ENCODE measurements around the gene BMP8B.
"Not testable (repeated sequence)": the region's sequence is repeated elsewhere in the genome, so short reads cannot be mapped to it uniquely, and the experiment has no call there.

BMP8B gene

DNA sequence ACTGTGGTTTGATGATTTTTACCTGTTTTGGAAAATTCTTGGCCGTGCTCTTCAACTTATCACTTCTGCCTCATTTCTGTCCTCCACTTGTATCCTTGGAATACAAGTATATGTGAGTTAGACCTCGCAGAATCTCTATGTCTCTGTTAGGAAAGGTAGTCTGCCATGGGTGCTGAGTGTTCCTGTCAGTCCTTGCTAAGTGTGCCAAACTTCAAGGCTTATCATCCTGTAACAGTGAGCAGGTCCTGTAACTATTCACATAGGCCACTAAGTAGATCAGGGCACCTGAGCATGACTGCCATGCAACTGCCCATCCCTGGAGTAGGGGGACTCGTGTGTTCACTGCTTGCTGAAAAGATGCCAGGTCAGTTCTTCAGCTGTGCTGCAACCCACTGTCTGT lies 24.2 kb upstream of the BMP8B start:
- DNase-seq (ENCODE audit: low read depth), result no peak

DNA sequence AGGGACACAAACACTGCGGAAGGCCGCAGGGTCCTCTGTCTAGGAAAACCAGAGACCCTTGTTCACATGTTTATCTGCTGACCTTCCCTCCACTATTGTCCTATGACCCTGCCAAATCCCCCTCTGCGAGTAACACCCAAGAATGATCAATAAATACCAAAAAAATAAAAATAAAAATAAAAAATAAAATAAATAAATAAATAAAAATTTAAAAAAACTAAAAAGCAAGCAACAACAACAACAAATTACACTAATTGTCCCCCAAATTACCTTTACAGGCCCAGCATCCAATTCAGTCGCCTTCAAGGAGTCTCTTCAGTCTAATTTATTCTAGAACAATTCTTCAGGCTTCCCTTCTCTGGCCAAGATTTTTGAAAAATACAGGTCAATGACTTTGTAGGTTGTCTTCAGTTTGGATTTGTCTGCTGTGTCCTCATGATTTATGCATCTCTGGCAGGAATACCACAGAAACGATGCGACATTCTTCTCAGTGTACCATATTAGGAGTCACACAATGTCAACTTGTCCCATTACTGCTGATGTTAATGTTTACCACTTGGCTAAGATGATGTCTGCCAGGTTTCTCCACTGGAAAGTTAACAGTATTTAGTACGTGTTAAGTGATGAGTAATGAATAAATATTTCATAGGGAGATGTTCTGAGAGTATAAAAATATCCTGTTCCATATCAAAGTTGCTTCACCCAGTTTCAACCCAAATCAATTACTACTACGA lies 20.3 kb upstream of the BMP8B start:
- no peak for DNase-seq (ENCODE audit: low read depth)

DNA sequence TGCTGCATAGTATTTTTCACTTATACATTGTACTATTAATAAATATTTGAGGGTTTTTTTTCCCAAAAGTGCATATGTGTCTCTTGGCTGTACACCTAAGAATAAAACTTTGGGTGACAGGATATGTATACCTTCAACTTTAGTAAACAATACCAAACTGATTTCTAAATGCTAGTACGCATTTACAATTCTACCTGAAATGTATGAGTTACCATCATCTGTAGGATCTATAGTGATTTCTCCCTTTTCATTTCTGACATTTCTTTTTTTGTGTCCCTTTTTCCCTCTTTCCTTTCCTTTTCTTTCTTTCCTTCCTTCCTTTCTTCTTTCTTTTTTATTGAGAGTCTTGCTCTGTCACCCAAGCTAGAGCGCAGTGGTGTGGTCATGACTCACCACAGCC lies 16.7 kb upstream of the BMP8B start:
- no peak for DNase-seq (ENCODE audit: low read depth)

DNA sequence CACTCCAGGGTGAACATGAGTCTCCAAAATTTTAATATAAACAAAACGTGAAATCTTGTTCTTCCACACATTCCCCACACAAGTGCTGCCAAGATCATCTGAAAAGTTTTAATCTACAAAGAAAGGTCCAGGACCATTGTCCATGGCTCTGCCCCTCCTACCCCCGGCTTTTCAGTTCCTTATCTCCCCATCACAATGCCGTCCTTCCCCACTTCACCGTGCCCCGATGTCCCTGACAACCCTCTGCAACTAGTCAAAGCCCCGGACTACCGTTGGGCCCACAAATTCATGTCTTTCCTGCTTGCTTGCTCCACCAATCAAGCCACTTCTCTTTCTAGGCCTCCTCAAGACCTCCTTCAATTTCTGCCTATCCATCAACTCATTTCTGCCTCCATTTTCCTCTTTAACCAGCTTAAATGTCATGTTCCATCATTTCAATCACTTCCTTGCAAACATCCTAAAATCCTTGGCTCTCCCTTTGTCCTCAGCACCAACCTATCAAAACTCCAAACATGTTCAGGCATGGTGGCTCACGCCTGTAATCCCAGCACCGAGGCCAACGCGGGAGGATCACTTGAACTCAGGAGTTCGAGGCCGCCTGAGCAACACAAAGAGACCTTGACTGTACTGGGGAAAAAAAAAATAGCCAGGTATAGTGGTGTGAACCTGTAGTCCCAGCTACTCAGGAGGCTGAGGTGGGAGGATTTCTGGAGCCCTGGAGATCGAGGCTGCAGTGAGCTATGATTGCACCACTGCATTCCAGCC lies 14.0 kb upstream of the BMP8B start:
- DNase-seq (ENCODE audit: low read depth), result no peak

DNA sequence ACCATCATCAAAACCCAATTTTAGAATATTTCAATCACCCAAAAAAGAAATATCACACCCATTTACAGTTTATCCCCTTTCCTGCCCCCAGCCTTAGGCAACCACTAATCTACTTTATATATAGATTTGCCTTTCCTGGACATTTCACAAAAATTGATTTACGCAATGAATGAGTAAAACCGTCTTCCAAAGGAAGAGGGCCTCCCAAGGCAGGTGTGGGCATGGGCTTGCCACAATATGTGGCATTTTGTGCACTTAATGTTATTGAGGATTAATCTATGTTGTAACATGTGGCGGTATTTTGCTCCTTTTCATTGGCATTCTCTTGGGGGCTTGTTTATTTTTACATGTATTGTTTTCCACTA lies 11.8 kb upstream of the BMP8B start:
- DNase-seq (ENCODE audit: low read depth), result no peak

DNA sequence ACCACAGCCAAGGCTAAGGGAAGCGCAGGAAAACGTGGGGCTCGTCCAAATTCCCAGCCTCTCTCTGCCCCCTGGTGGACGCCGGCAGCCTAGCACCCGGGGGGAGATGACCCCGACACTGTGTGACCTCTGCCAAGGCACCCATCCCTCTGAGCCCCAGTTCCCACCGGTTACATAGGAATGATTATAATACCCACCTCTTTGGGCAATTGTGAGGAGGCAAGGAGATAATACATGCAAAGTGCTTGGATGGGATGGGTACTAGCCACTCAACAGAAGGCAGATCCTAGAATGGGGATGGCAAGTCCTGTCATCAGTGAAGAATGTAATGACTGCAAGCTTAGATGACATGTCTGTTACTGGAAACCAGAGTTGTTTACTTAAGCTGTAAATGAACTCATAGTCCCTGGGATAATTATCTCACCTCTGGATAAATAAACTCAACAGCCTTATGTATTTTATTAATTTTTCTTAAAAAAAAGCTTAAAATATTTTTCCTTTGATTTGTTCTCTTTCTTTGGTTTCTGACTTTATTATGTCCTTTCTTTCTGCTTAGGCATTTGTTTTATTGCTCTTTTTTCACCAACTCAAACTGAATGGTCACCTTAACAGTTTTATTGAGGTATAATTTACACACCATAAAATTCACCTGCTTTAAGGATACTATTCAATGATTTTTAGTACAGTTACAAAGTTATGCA lies 11.3 kb upstream of the BMP8B start:
- peak; percentile 51 for DNase-seq (ENCODE audit: low read depth)

DNA sequence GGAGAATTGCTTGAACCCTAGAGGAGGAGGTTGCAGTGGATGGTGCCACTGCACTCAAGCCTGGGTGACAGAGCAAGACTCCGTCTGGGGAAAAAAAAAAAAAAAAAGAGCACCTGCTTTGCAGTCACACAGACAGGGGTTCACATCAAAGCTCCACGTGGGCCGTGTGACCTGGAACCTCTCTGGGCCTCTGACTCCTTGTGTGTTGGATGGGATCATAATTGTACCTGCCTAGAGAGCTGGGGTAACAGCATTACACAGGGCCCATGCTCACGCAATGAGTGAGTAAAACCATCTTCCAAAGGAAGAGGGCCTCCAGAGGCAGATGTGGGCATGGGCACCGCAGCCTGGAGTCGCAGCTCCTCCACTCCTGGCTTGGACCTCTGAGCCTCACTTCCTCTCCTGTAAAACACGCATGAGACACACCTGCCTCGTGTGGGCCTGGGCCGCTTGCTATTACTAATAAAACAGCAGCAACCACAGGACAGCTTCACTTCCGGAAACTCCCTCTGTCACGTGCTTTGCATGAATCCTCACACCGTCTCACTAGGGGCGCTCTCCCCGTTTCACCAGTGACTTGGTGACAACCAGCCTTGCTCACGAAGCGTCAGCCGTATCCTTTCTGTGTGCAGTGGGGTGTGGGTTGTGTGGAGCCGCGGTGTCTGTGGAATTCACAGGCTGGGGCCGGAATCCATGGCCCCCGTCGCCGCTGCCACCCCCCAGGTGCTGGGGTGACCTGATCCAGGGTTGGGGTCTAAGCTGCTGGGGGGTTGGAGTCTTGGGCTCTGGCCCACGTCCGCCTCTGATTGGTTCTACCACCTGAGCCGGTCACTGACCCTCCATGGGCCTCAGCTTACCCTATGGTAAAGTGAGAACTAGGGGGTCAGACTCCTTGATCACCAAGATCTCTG lies 10.4 kb upstream of the BMP8B start:
- DNase-seq (ENCODE audit: low read depth), result peak; percentile 14

DNA sequence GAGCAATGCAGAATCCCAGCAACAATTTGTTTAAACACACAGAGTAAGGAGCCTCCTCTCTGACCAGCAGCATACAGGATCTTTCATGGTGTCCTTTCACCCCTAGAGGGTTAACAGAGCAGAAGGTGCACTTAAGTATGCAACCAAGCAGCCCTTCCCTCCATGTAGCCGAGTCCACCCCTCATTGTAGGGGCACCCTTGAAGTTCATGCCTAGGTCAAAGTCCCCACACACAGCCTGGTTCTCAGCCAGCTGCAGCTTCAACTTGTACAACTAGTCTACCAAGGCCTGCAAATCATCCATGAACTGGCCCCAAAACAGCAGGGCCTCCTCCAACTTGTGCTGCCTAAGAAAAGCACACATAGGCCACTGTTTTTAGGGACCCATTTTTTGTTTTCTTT lies 7.0 kb upstream of the BMP8B start:
- DNase-seq (ENCODE audit: low read depth), result no peak

DNA sequence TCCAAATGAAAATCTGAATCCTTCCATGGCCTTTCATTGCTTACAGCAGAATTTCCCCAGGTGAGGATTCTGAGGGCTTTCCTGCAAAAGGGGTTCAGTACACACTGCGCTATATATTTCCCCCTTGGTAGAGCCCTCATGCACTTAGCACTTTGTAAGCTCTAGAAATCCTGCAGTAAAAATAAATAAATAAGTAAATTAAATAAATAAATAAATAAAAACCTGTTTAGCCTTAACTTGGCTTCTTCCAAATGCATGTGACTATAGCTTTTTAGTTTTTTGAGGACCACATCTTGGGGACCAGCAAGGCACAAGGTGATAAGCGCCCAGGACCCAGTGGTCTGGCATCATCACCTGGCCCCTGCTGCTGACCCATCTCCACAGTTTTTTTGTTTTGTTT lies 3.2 kb upstream of the BMP8B start:
- no peak for DNase-seq (ENCODE audit: low read depth)

DNA sequence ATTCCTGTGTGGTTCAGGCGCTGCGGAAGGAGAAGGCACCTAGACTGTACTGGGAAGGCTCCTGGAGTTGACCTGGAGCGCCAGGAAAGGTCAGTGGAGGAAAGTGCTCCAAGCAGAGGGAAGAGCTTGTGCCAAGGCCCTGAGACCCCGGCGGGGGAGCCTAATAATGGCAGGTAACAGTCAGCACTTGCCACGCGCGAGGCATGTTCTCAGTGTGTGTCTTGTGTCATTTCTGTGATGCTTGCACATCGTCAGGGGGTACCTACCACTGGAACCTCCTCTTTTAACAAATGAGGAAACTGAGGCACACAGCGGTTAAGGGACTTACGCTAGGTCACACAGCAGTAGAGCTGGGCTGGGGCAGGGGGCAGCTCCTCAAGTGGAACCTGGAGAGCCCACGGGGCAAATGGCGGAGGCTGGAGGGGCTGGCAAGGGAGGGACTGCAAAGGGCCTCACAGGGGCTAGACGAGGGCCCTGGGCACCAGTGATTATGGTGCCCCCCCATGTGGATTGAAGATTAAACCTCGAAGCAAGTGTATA lies 976 bp upstream of the BMP8B start:
- DNase-seq (ENCODE audit: low read depth), result no peak

DNA sequence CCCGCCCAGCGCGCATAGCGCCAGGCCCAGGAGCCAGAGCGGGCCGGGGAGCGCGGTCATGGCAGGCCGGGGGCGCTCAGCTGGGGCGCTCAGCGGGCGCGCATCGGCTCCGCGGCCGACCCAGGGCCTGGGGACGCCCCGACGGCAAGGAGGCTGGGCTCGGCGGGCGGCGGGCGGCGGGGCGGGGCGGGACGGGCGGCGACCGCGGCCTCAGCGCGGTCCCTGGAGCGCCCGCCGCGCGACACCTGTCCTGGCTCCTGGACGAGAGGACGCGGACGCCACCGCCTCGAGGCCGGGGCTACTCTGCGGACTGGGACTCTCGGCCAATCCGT lies 273 bp downstream of the BMP8B start:
- no peak for DNase-seq (ENCODE audit: low read depth)

DNA sequence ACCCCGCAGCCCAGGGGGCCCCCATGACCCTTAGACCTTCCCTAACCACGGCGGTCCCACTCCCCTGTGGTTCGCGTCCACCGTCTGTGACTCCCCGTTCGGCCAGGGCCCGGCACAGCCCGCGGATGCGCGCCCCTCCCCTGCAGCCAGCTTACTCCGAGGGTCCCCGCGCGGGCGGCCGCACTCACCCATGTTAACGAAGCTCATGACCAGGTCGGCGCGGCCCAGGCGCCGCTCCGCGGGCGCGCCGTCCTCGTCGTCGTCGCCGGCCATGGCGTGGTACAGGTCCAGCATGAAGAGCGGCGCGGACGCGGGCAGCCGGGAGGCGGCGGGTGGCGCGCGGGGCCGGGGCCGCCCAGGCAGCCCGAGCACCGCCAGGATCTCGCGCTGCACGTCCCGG lies 701 bp downstream of the BMP8B start:
- DNase-seq (ENCODE audit: low read depth), result not testable (repeated sequence)

DNA sequence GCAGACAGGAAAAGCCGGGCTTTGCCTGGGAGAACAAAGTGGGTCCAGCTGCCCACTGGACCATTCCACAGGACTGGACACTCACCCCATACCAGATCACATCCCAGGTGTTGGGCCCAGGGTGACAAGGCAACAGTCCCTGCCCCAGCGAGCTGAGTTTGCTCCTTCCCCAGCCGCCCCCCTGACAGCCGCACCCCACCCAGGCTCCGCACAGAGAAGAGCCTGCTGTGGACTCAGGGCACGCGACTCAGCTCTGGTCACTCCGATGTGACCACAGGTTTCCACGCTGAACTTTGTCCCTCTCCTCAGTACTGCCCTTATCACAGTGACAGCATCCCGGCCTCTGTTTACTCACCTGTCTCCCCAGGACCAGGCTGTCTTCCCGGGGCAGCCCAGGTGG lies 1.2 kb downstream of the BMP8B start:
- DNase-seq (ENCODE audit: low read depth), result no peak

DNA sequence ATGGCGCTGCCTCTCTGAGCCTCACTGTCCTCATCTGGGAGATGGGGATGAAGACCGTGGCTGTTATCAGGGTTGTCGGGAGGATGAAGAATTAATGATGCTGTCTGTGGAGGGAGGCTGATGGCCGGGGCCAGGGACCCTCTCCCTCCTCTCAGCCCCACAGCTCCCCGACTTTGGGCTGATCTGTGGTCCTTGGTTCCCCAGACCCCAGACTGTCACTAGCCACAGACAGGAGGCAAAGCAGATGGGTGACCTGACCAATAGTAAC lies 1.6 kb downstream of the BMP8B start:
- not testable (repeated sequence) for DNase-seq (ENCODE audit: low read depth)

DNA sequence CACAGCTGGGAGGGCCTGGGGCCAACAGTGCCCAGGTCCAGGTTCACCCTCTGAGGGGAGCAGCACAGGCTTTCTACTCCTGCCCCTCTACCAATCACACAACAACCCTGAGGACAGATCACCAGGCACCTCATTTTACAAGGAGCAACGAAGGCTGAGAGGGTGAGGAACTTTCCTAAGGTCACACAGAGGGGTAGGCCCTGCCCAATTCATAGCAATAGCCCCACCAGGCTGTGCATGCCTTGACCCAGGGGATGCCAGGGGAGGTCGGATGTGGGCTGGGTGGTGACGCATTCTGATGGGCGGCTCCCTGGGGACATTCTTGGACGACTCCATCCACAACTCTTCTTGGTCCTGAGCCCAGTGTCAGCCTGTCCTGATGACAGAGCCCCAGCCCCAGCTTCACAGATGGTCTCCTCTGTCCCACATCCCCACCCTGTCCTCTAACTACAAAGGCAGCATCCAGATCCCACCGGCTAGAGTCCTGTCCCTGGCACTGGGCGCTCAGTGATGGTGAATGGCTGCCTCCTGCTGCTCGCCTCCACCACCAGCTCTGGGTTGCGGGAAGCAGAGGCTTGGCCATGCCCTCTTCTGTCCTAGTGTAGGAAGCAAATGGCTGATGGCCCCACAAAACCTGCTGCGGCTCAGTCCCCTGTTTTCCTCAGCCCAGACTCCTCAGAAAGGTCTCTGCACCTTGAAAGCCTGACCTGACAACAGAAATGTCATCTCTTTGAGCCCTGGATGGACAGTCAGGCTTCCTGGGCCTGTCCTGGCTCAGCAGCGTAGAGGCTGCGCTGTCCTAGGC lies 2.2 kb downstream of the BMP8B start:
- not testable (repeated sequence) for DNase-seq (ENCODE audit: low read depth)

DNA sequence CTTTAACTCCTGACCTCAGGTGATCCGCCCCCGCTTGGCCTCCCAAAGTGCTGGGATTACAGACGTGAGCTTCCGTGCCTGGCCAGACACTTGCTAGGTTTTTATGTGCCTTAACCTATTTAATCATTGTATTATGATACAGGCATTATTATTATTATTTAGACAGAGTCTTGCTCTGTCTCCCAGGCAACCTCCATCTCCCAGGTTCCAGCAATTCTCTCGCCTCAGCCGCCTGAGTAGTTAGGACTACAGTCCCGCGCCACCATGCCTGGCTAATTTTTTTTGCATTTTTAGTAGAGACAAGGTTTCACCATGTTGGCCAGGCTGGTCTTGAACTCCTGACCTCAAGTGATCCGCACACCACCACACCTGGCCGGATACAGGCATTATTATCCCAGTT lies 6.0 kb downstream of the BMP8B start:
- not testable (repeated sequence) for DNase-seq (ENCODE audit: low read depth)

DNA sequence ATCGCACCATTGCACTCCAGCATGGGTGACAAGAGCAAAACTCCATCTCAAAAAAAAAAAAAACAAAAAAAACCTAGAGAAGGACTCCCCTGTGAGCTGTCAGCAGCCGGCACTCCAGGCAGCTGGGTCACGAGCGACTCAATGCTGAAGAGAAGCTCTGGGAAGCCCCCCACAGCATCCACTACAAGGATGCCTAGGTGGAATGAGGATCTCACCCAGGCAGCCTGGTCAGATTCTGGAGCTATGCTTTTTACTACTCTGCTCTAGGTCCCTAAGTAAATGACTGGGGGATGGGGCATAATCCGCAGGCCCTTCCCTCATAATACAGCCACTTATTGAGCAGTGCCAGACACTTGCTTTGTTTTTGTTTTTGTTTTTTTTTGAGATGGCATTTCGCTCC lies 6.6 kb downstream of the BMP8B start:
- DNase-seq (ENCODE audit: low read depth), result no peak

DNA sequence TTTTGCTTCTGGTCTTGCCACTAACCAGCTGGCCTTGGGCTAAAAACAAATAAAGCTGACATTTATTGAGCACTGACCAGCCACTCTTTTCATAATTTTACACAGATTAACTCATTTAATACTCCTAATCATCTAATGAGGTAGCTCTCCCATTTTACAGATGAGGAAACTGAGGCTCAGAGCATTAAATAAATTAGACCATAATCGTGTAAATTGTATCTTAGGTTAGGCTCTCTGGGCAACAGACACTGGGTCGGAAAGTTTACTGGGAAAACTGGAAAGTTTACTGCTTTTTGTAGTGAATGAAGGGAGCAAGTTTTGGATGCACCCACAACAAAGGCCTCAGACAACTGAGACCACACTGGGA lies 7.3 kb downstream of the BMP8B start:
- DNase-seq (ENCODE audit: low read depth), result no peak

DNA sequence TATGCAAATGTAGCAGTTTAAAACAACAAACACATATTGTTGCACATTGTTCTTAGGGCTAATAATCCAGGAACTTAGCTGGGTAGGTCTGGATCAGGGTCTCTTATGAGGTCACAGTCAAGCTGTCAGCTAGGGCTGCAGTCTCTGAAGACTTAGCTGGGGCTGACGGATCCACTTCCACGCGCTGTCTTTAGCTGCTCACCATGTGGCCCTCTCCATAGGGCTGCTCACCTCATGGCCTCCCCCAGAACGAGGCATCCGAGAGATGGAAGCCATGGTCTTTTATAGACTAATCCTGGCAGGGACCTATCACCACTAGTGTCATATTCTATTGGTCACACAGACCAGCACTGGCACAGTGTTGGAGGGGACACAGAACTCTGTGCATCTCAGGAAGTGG lies 8.8 kb downstream of the BMP8B start:
- no peak for DNase-seq (ENCODE audit: low read depth)

DNA sequence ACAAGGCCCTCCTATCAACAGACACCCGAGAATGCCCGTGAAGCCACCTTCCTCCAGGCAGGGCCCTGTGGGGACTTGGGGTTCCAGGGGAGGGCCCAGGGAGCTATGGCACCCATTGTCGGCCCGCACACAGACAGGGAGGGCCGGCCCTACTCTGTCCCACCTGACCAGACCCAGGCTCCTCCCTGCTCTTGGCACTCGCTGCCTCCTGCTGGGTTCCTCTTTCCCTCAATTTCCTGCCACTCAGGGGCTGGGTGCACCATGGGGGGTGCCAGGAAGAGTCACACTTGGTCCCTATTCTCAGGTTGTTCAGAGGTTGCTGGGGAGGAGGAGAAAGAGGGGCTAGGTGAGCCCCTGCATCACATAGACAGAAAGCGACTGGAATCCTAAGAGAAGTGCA lies 9.5 kb downstream of the BMP8B start:
- no peak for DNase-seq (ENCODE audit: low read depth)

DNA sequence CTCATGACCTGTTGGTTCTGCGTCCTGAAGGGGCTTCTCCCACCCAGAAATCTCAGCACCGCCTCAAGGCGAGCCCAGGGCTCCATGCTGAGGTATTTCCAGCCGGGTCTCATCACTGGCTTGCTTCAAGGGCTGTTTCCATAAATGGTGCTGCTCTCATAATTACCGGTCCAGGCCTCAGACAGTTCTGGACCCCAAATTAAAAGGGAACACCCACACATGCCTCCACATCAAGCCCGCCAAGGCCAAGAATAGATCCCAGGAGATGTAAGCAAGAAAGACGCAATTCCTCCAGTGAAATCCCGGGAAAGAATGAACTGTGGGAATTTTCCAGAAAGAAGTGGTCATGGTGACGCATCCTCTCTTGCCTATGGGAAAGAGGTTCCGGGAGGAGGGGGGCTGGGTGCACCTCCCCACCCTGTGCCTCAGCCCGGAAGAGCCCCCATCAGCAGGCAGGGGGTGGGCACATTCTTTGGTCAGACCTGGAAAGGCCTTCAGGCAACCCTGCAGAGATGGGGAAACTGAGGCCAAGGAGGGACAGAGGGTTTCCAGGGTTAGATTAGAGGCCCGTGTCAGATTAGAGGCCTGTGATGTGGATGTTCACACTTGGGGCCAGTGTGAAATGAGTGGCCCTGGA lies 10.1 kb downstream of the BMP8B start:
- DNase-seq (ENCODE audit: low read depth), result not testable (repeated sequence)
